Right lobe of liver (tissue), 6 donors: ENCODE measurements around the gene CSNK1D. TPM values are rescaled to one million over a fixed set of nuclear protein-coding genes. Genes with fewer than 3 reads are reported as not detected.

Source experiments
- ATAC-seq, 4 donors: fragments of 200-7000 bp; cut with Tn5 transposase; one replicate each; pipeline ENCODE4 v1.9.1; 2020; ENCODE audit warnings: mild to moderate bottlenecking in 4 of 4, moderate library complexity in 4 of 4
- DNase-seq, 3 donors: peaks; one replicate each; pipeline ENCODE4 v3.0.0-alpha.2; 2020
- H3K27ac ChIP-seq, 3 donors: fragments of 200-600 bp; one replicate each; pipeline ENCODE4 v1.8.0; 2022
- H3K27me3 ChIP-seq, 2 donors: fragments of 200-600 bp; one replicate each; pipeline ENCODE4 v1.8.0; 2022
- H3K36me3 ChIP-seq, 4 donors: fragments of 200-600 bp; sonication (generic) in 1 of 4; one replicate each; pipeline versions ENCODE4 v1.5.1 to v1.8.0; 2017 to 2022; ENCODE audit warnings: control low read depth in 1 of 4
- H3K4me1 ChIP-seq, 4 donors: fragments of 200-600 bp; sonication (generic) in 1 of 4; one replicate each; pipeline versions ENCODE4 v1.5.1 to v1.8.0; 2017 to 2022; ENCODE audit warnings: control low read depth in 1 of 4
- H3K4me3 ChIP-seq, 3 donors: fragments of 200-600 bp; one replicate each; pipeline ENCODE4 v1.8.0; 2022
- H3K9me3 ChIP-seq, 4 donors: fragments of 200-600 bp; sonication (generic) in 1 of 4; one replicate each; pipeline versions ENCODE4 v1.5.1 to v1.8.0; 2017 to 2022; ENCODE audit warnings: control low read depth in 1 of 4
- POLR2A ChIP-seq: fragments of 450-650 bp; IDR thresholded peaks from one replicate; pipeline ENCODE4 v1.6.1; 2017; ENCODE audit warnings: antibody characterized with exemption, mild to moderate bottlenecking
- WGBS: methylation state at CpG from one replicate; pipeline ENCODE4 v1.1.6; 2018; ENCODE audit warnings: low coverage, low lambda C conversion rate; ENCODE audit not compliant: insufficient coverage; ENCODE audit errors: missing lambda C conversion rate; 5-methylcytosine and 5-hydroxymethylcytosine counted together
- intact Hi-C, 2 donors: fragments of 100-400 bp; cut with DNase I; formaldehyde crosslinking; loops; one replicate each; pipeline versions ENCODE4 v1.11.2 to v1.14.1; 2022
- total RNA-seq, 6 experiments: library from RNA; depleted of rRNA in 2 of 6; stranded (reverse); fragments of >200 nt in 2 of 6; fragmentation: NEBNext Ultra II Directional in 3 of 6; extraction: Animal tissue kit (Norgen Biotek cat#: 25700) in 3 of 6; gene quantifications; one replicate each; pipeline versions ENCODE4 v1.1.0 to v1.2.4, GENCODE V29; 2016 to 2023
- TF ChIP-seq, protein P1 (sequence below), 4 donors: fragments of 200-600 bp in 3 of 4; fragments of 450-650 bp in 1 of 4; IDR thresholded peaks; one replicate each; pipeline versions ENCODE4 v1.5.1 to v1.8.0; 2016 to 2022; ENCODE audit warnings: antibody characterized with exemption in 4 of 4, mild to moderate bottlenecking in 2 of 4
- donor health status: DM: no; HTN: yes; CAD: no.
- donor health status: DM: no; HTN: no; CAD: no.
- donor health status: DM: no; HTN: no; CAD: no.
- donor health status: DM: no; HTN: yes; CAD: no.
- donor health status: DM: no; HTN: yes; CAD: no.

CSNK1D gene
- total RNA-seq, 6 experiments from 2014 or later = 32.7 to 73.0 (median 45.9) TPM

GRCh38 chr17:82246040-82246364 is 27.5 kb downstream of the CSNK1D start:
- H3K4me1 ChIP-seq = peaks cover 0 to 27% (median 20%) of the 10 kb centered on the region in 4 donors
- no peak overlapping the region for H3K27ac ChIP-seq
- no peaks in the 10 kb centered on the region for H3K9me3 ChIP-seq
- no peaks in the 10 kb centered on the region for H3K27me3 ChIP-seq
- H3K4me3 ChIP-seq = no peak overlapping the region
- no peak for TF ChIP-seq POLR2A
- 100% methylated on average over 3 of the region's 5 CpGs for WGBS
- intact Hi-C loops = no loop called here
- ATAC-seq (no peak), DNase-seq (no peak)
- H3K36me3 ChIP-seq = peaks cover 17 to 79% (median 47%) of the 10 kb centered on the region in 4 donors

DNA sequence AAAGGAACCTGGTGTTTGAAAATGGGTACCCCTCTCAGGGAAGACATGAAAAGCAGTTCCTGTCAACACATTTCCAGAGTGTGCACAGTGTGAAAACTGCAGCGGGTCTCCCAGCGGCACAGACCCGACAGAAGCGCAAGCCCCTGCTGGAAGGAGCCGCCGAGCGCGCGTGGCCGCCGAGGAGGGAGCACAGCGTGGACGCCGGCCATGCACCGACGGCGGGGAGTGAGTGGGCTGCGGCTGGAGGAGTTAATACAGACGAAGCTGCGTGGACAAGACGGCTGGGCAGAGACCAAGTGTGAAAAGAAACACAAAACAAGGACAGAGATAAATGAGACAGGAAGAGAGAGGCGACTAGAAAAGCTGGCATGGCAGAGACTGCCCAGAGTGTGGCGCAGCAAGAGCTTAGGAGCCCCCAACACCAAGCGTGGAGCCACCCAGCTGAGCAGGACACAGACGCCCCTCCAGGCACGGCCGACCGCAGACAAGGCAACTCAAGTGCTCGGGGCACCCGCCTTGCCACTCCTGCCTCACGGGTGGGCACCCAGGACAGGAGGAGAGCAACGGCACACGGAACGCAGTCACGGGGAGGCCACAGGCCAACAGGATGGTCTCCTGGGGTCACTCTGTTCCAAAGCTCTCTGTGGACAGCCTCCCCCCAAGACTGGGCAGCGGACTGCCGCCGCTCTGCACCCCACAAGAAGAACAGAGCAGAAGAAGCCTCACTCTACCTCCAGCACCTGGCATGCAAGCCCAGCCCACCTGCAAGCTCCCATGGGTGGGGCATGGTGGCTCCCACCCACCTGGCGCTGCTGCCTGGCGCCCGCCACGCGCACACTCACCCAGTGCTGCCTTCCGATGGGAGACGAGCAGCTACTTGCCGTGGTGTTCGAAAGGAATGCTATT is 28.1 kb downstream of the CSNK1D start:
- peaks cover 4 to 33% (median 25%) of the 10 kb centered on the region in 4 donors for H3K4me1 ChIP-seq
- no peaks in the 10 kb centered on the region for H3K9me3 ChIP-seq
- H3K36me3 ChIP-seq = peaks cover 16 to 73% (median 42%) of the 10 kb centered on the region in 4 donors
- H3K27ac ChIP-seq = no peak overlapping the region
- intact Hi-C loops = no loop called here
- ATAC-seq = no peak
- 92% methylated on average over 25 of the region's 47 CpGs for WGBS
- no peak for TF ChIP-seq POLR2A
- TF ChIP-seq, protein P1, sequence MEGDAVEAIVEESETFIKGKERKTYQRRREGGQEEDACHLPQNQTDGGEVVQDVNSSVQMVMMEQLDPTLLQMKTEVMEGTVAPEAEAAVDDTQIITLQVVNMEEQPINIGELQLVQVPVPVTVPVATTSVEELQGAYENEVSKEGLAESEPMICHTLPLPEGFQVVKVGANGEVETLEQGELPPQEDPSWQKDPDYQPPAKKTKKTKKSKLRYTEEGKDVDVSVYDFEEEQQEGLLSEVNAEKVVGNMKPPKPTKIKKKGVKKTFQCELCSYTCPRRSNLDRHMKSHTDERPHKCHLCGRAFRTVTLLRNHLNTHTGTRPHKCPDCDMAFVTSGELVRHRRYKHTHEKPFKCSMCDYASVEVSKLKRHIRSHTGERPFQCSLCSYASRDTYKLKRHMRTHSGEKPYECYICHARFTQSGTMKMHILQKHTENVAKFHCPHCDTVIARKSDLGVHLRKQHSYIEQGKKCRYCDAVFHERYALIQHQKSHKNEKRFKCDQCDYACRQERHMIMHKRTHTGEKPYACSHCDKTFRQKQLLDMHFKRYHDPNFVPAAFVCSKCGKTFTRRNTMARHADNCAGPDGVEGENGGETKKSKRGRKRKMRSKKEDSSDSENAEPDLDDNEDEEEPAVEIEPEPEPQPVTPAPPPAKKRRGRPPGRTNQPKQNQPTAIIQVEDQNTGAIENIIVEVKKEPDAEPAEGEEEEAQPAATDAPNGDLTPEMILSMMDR (IDR thresholded peaks at IDR 0.05) = no peak
- no peak overlapping the region for H3K4me3 ChIP-seq
- DNase-seq = no peak
- no peaks in the 10 kb centered on the region for H3K27me3 ChIP-seq

DNA sequence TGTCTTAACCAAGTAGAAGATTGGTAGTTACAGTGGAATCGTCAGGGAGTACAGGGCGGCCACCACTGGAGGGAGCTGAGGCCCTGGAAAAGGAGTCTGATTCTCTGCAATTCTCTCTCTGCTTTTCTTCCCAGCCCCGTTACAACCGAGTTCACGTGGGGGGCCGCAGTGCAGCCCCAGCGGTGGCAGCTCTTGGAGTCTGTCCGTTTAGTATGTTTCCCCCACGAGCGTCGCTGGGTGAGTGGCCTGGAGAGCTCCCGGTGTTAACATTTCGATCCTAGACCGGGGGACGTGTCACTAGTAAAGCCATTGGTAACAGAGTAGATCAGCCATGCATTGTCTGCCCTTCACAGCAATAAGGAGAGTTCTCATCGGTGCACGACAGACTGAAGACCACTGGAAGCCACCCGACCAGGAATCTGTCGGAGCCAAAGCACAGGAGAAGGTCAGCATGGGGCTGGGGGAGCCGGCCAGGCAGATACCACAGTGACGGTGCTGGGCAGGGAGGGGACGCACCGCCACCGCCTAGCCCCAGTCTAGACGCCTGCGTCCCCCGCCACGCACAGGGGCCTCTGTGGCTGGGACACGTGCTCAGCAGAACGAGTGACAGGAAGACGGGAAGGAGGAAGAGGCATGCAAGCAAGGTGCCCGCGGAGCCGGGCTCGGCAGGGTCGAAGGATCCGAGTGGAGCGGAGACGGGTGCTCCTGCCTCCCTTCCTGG is 28.9 kb downstream of the CSNK1D start:
- intact Hi-C loops = no loop called here
- Histone ChIP-seq H3K9me3 (no peaks in the 10 kb centered on the region), H3K27ac (no peak overlapping the region), H3K36me3 (peaks cover 10 to 65% (median 36%) of the 10 kb centered on the region in 4 donors), H3K27me3 (no peaks in the 10 kb centered on the region), H3K4me3 (no peak overlapping the region), H3K4me1 (peaks cover 4 to 42% (median 32%) of the 10 kb centered on the region in 4 donors)
- TF ChIP-seq, protein P1 (IDR thresholded peaks at IDR 0.05) = peak; percentile 39 to 53 (median 46)
- no peak for TF ChIP-seq POLR2A
- no peak for ATAC-seq
- DNase-seq = no peak
- 73% methylated on average over 16 of the region's 39 CpGs for WGBS

GRCh38 chr17:82243648-82244412 is 29.7 kb downstream of the CSNK1D start:
- intact Hi-C loops = no loop called here
- ATAC-seq (no peak), DNase-seq (no peak)
- TF ChIP-seq, protein P1 (IDR thresholded peaks at IDR 0.05) = no peak
- TF ChIP-seq POLR2A = no peak
- no peaks in the 10 kb centered on the region for H3K9me3 ChIP-seq
- peaks cover 6 to 58% (median 29%) of the 10 kb centered on the region in 4 donors for H3K36me3 ChIP-seq
- H3K27me3 ChIP-seq = no peaks in the 10 kb centered on the region
- peak overlapping the region in 1 of 3 donors; percentile 13 for H3K27ac ChIP-seq
- peaks cover 4 to 49% (median 36%) of the 10 kb centered on the region in 4 donors for H3K4me1 ChIP-seq
- no peak overlapping the region for H3K4me3 ChIP-seq
- 83% methylated on average over 7 of the region's 19 CpGs for WGBS
